Fibroblast of lung (primary cell): ENCODE results near the gene TLL2. TPM values are rescaled to one million over a fixed set of nuclear protein-coding genes. Genes with fewer than 3 reads are reported as not detected.

Source experiments
- DNase-seq, 2 donors: peaks; one replicate each; pipeline versions ENCODE4 v3.0.0 to v3.0.0-alpha.2; 2010; ENCODE audit warnings: low read depth in 2 of 2
- H2AFZ ChIP-seq: 2 replicates; pipeline ENCODE4 v1.5.1; 2012; ENCODE audit warnings: low read length, control low read depth, inconsistent platforms
- H3K27ac ChIP-seq: 2 replicates; pipeline ENCODE4 v1.5.1; 2011; ENCODE audit warnings: low read length, control low read depth; ENCODE audit not compliant: insufficient read depth
- H3K27me3 ChIP-seq: 2 replicates; pipeline ENCODE4 v1.5.1; 2011; ENCODE audit warnings: mild to moderate bottlenecking, low read length; ENCODE audit not compliant: control insufficient read depth, insufficient read depth
- H3K36me3 ChIP-seq: 2 replicates; pipeline ENCODE4 v1.5.1; 2011; ENCODE audit warnings: low read length; ENCODE audit not compliant: control insufficient read depth, insufficient read depth
- H3K4me1 ChIP-seq: 2 replicates; pipeline ENCODE4 v1.5.1; 2011; ENCODE audit warnings: low read length; ENCODE audit not compliant: control insufficient read depth, insufficient read depth; ENCODE audit errors: extremely low read depth
- H3K4me2 ChIP-seq: 2 replicates; pipeline ENCODE4 v1.5.1; 2011; ENCODE audit warnings: low read length, control low read depth; ENCODE audit not compliant: insufficient read depth; ENCODE audit errors: extremely low read depth
- H3K4me3 ChIP-seq, 4 experiments: fragments of 200-600 bp in 1 of 4; sonication (generic) in 1 of 4; replicated peaks in 1 of 4; 2 replicates each; pipeline ENCODE4 v1.5.1; 2011 to 2016; ENCODE audit warnings: low read length in 4 of 4, low read depth in 3 of 4, mild to moderate bottlenecking in 3 of 4, control low read depth in 2 of 4, inconsistent platforms in 1 of 4, mixed read lengths in 1 of 4; ENCODE audit not compliant: insufficient read depth in 1 of 4; ENCODE audit errors: control extremely low read depth in 1 of 4
- H3K79me2 ChIP-seq: 2 replicates; pipeline ENCODE4 v1.5.1; 2012; ENCODE audit warnings: mild to moderate bottlenecking, low read length, inconsistent platforms; ENCODE audit not compliant: control insufficient read depth, insufficient read depth
- H3K9ac ChIP-seq: 2 replicates; pipeline ENCODE4 v1.5.1; 2011; ENCODE audit warnings: mild to moderate bottlenecking, low read length, control low read depth; ENCODE audit not compliant: insufficient read depth
- H3K9me3 ChIP-seq: 2 replicates; pipeline ENCODE4 v1.5.1; 2012; ENCODE audit warnings: low read depth, low read length; ENCODE audit not compliant: control insufficient read depth, insufficient read depth
- H4K20me1 ChIP-seq: 2 replicates; pipeline ENCODE4 v1.5.1; 2011; ENCODE audit warnings: low read length; ENCODE audit not compliant: control insufficient read depth, insufficient read depth; ENCODE audit errors: extremely low read depth
- EZH2 ChIP-seq: IDR thresholded peaks from 2 replicates; pipeline ENCODE4 v1.5.1; 2012; ENCODE audit warnings: low read length, control low read depth, mild to moderate bottlenecking; ENCODE audit errors: missing control alignments
- polyA plus RNA-seq, 2 donors: library from polyadenylated mRNA; depleted of rRNA in 1 of 2; stranded (reverse) in 1 of 2; unstranded in 1 of 2; fragments of >200 nt; gene quantifications; 2 replicates each; pipeline ENCODE4 v1.2.1, GENCODE V29; 2011 to 2012; ENCODE audit warnings: missing spikeins in 1 of 2
- total RNA-seq: library from RNA; depleted of rRNA; stranded (reverse); fragments of >200 nt; gene quantifications from 2 replicates; pipeline ENCODE4 v1.2.1, GENCODE V29; 2014
- TF ChIP-seq, protein P1 (sequence below), 2 donors: IDR thresholded peaks in 1 of 2; conservative IDR thresholded peaks in 1 of 2; 1 replicate in 1 of 2; 2 replicates in 1 of 2; pipeline ENCODE4 v1.5.1; 2011 to 2012; ENCODE audit warnings: low read length in 2 of 2, control low read depth in 1 of 2, inconsistent platforms in 1 of 2, low read depth in 1 of 2, mild to moderate bottlenecking in 1 of 2

TLL2 gene
- total and polyA plus RNA-seq, 2 donors (not counting 1 experiment from before 2014, with no cell fraction given), result 0.05 to 0.17 TPM

- Histone ChIP-seq H3K27me3 (no peaks in the 10 kb centered on the region), H3K36me3 (no peaks in the 10 kb centered on the region), H4K20me1 (no peaks in the 10 kb centered on the region), H3K4me2 (no peak overlapping the region), H3K9ac (no peak overlapping the region), H3K27ac (no peak overlapping the region), H3K4me1 (no peaks in the 10 kb centered on the region), H3K9me3 (no peaks in the 10 kb centered on the region), H2AFZ (no peak overlapping the region), H3K4me3 (no peak overlapping the region), H3K79me2 (no peaks in the 10 kb centered on the region)
- no peak for TF ChIP-seq EZH2
- TF ChIP-seq, protein P1, sequence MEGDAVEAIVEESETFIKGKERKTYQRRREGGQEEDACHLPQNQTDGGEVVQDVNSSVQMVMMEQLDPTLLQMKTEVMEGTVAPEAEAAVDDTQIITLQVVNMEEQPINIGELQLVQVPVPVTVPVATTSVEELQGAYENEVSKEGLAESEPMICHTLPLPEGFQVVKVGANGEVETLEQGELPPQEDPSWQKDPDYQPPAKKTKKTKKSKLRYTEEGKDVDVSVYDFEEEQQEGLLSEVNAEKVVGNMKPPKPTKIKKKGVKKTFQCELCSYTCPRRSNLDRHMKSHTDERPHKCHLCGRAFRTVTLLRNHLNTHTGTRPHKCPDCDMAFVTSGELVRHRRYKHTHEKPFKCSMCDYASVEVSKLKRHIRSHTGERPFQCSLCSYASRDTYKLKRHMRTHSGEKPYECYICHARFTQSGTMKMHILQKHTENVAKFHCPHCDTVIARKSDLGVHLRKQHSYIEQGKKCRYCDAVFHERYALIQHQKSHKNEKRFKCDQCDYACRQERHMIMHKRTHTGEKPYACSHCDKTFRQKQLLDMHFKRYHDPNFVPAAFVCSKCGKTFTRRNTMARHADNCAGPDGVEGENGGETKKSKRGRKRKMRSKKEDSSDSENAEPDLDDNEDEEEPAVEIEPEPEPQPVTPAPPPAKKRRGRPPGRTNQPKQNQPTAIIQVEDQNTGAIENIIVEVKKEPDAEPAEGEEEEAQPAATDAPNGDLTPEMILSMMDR (conservative IDR thresholded peaks at IDR 0.05 in 1 of 2, IDR thresholded peaks at IDR 0.05 in 1 of 2; ENCODE audit: low read depth in 1 of 2, low read length in 2 of 2), result no peak
- no peak for DNase-seq
Observed at GRCh38 chr10:96452494-96453153, 61.1 kb downstream of the TLL2 start.

GRCh38 chr10:96450529-96451207 is 63.1 kb downstream of the TLL2 start:
- Histone ChIP-seq H2AFZ (no peak overlapping the region), H3K4me3 (no peak overlapping the region), H3K79me2 (no peaks in the 10 kb centered on the region), H4K20me1 (no peaks in the 10 kb centered on the region), H3K9ac (no peak overlapping the region), H3K36me3 (no peaks in the 10 kb centered on the region), H3K9me3 (no peaks in the 10 kb centered on the region), H3K4me2 (no peak overlapping the region), H3K4me1 (no peaks in the 10 kb centered on the region), H3K27me3 (no peaks in the 10 kb centered on the region), H3K27ac (no peak overlapping the region)
- no peak for DNase-seq
- TF ChIP-seq, protein P1 (conservative IDR thresholded peaks at IDR 0.05 in 1 of 2, IDR thresholded peaks at IDR 0.05 in 1 of 2; ENCODE audit: low read depth in 1 of 2, low read length in 2 of 2), result no peak
- TF ChIP-seq EZH2, result no peak

GRCh38 chr10:96448558-96448957 is 65.2 kb downstream of the TLL2 start:
- no peak overlapping the region for H3K4me3 ChIP-seq
- no peaks in the 10 kb centered on the region for H3K4me1 ChIP-seq
- H2AFZ ChIP-seq, result no peak overlapping the region
- H3K9me3 ChIP-seq, result no peaks in the 10 kb centered on the region
- no peak overlapping the region for H3K9ac ChIP-seq
- H4K20me1 ChIP-seq, result no peaks in the 10 kb centered on the region
- H3K4me2 ChIP-seq, result no peak overlapping the region
- H3K36me3 ChIP-seq, result no peaks in the 10 kb centered on the region
- no peak for DNase-seq
- no peak overlapping the region for H3K27ac ChIP-seq
- no peaks in the 10 kb centered on the region for H3K27me3 ChIP-seq
- TF ChIP-seq, protein P1 (conservative IDR thresholded peaks at IDR 0.05 in 1 of 2, IDR thresholded peaks at IDR 0.05 in 1 of 2; ENCODE audit: low read depth in 1 of 2, low read length in 2 of 2), result no peak
- no peak for TF ChIP-seq EZH2
- H3K79me2 ChIP-seq, result no peaks in the 10 kb centered on the region
